Epidermal melanocyte (primary cell): ENCODE results near the gene ST6GAL1.
A peak's percentile ranks its signal among the peaks of the same experiment; 100 is the strongest.
"Not testable (repeated sequence)": the region's sequence is repeated elsewhere in the genome, so short reads cannot be mapped to it uniquely, and the experiment has no call there.

Source experiments
- DNase-seq: peaks from one replicate; pipeline ENCODE4 v3.0.0; 2011; ENCODE audit warnings: low spot score; ENCODE audit not compliant: insufficient read length

The ST6GAL1 gene

GRCh38 chr3:187044206-187044605, 113.9 kb downstream of the ST6GAL1 start:
- DNase-seq, result no peak

- no peak for DNase-seq
These were observed 114.7 kb downstream of the ST6GAL1 start for GRCh38 chr3:187044867-187045552.

GRCh38 chr3:187046033-187046432, 115.7 kb downstream of the ST6GAL1 start:
- no peak for DNase-seq

GRCh38 chr3:187049462-187050101, 119.3 kb downstream of the ST6GAL1 start:
- no peak for DNase-seq

- no peak for DNase-seq
These were observed 120.7 kb downstream of the ST6GAL1 start for GRCh38 chr3:187051066-187051465.

GRCh38 chr3:187051724-187052366, 121.5 kb downstream of the ST6GAL1 start:
- no peak for DNase-seq

- not testable (repeated sequence) for DNase-seq
These were observed 122.1 kb downstream of the ST6GAL1 start for GRCh38 chr3:187052427-187052826.

- not testable (repeated sequence) for DNase-seq
These were observed 124.1 kb downstream of the ST6GAL1 start for GRCh38 chr3:187054433-187054832.

GRCh38 chr3:187057803-187058202, 127.5 kb downstream of the ST6GAL1 start:
- DNase-seq, result not testable (repeated sequence)

- DNase-seq, result no peak
These were observed 131.4 kb downstream of the ST6GAL1 start for GRCh38 chr3:187061748-187062147.

- no peak for DNase-seq
These were observed 132.3 kb downstream of the ST6GAL1 start for GRCh38 chr3:187062526-187063177.

- DNase-seq, result no peak
These were observed 133.2 kb downstream of the ST6GAL1 start for GRCh38 chr3:187063286-187064121.

- peak; percentile 37 for DNase-seq
These were observed 134.1 kb downstream of the ST6GAL1 start for GRCh38 chr3:187064210-187065115.

- DNase-seq, result no peak
These were observed 136.1 kb downstream of the ST6GAL1 start for GRCh38 chr3:187066228-187066995.

- no peak for DNase-seq
These were observed 138.5 kb downstream of the ST6GAL1 start for GRCh38 chr3:187068787-187069186.

- DNase-seq, result no peak
These were observed 139.7 kb downstream of the ST6GAL1 start for GRCh38 chr3:187069857-187070516.

- no peak for DNase-seq
These were observed 141.8 kb downstream of the ST6GAL1 start for GRCh38 chr3:187072102-187072501.

GRCh38 chr3:187072511-187072910, 142.2 kb downstream of the ST6GAL1 start:
- DNase-seq, result no peak

- DNase-seq, result no peak
These were observed 143.3 kb downstream of the ST6GAL1 start for GRCh38 chr3:187073581-187074098.
